Type B pancreatic cell (in vitro differentiated cells): ENCODE data around the gene CEP55. TPM values are rescaled to one million over a fixed set of nuclear protein-coding genes. Genes with fewer than 3 reads are reported as not detected.

Experiments
- DNase-seq: peaks from one replicate; pipeline ENCODE4 v3.0.0; 2021; ENCODE audit warnings: mixed read lengths; ENCODE audit not compliant: unreplicated experiment; ENCODE audit errors: extremely low spot score
- H3K27ac Mint-ChIP-seq: 2 replicates; pipeline ENCODE4 v1.8.0; 2021; ENCODE audit warnings: mild to moderate bottlenecking, mixed read lengths
- H3K27me3 Mint-ChIP-seq: 2 replicates; pipeline ENCODE4 v1.8.0; 2021; ENCODE audit warnings: mixed read lengths
- H3K36me3 Mint-ChIP-seq: 2 replicates; pipeline ENCODE4 v1.8.0; 2021; ENCODE audit warnings: mixed read lengths
- H3K4me1 Mint-ChIP-seq: one replicate; pipeline ENCODE4 v1.8.0; 2021; ENCODE audit warnings: mixed read lengths; ENCODE audit not compliant: unreplicated experiment
- H3K4me3 Mint-ChIP-seq: 2 replicates; pipeline ENCODE4 v1.8.0; 2021; ENCODE audit warnings: mild to moderate bottlenecking, mixed read lengths
- H3K9me3 Mint-ChIP-seq: 2 replicates; pipeline ENCODE4 v1.8.0; 2021; ENCODE audit warnings: mixed read lengths
- CTCF ChIP-seq: fragments of 200-600 bp; sonication (generic); conservative IDR thresholded peaks from 2 replicates; pipeline ENCODE4 v1.5.0; 2021; ENCODE audit warnings: antibody characterized with exemption, mild to moderate bottlenecking
- total RNA-seq: library from RNA; stranded (reverse); gene quantifications from 2 replicates; pipeline ENCODE4 v1.2.1, GENCODE V29; 2021; ENCODE audit warnings: low replicate concordance

The CEP55 gene
- total RNA-seq, 1 donor from 2014 or later: 14.8 TPM

DNA sequence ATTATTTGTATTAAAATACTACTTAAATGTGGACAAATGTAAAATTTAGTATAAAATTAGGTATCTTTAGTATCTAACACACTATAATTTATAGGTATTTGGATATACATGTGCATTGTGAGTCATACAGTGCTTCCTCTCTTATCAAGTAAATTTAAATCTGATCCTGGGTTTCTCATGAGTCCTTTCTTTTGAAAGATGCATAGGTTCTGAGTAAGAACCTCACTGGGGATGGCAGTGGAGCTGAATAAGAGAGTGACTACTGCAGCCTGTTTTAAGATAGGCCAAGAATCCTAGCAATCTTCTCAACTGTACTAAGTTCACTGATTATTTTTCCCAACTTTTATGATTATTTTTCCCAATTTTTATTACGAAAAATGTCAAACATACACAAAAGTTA lies 16.2 kb downstream of the CEP55 start:
- H3K9me3 Mint-ChIP-seq: no peaks in the 10 kb centered on the region
- H3K27me3 Mint-ChIP-seq: no peaks in the 10 kb centered on the region
- DNase-seq: no peak
- no peaks in the 10 kb centered on the region for H3K4me1 Mint-ChIP-seq
- H3K36me3 Mint-ChIP-seq: peaks cover 13% of the 10 kb centered on the region
- no peak overlapping the region for H3K27ac Mint-ChIP-seq
- H3K4me3 Mint-ChIP-seq: no peak overlapping the region
- no peak for TF ChIP-seq CTCF

DNA sequence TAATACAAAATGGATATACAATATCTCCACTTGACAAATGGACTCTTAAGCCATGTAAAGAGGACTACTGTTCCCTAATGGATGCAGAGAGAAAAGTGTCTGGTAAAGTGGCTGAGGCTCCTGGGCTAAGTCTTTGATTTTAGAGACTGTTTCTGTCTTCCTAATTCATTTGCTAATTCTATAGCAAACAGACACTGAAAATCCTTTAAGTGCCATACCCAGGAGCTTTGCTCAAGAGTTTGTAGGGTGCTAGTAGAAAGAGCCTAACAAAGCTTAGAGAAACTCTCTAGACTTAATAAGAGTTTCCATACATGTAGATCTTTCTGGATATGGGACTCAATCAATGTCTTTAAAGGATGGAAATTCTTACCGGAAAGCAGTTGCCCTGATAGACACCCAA lies 16.7 kb downstream of the CEP55 start:
- Mint-ChIP-seq H3K4me1 (no peaks in the 10 kb centered on the region), H3K9me3 (no peaks in the 10 kb centered on the region), H3K36me3 (peaks cover 10% of the 10 kb centered on the region)

DNA sequence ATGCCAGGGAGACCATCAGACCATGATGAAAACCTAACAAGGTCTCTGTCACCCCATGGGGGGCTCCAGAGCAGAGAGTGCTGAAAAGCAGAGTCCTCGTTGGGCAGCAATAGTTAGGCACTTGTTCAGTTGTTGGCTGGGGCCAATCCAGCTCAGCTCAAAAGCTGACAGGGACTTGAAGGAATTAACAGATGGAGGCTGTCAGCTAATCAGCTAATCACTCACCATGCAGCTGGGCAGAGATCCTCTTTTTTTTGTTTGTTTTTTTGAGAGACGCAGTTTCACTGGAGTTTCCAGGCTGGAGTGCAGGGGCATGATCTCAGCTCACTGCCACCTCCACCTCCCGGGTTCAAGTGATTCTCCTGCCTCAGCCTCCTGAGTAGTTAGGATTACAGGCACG lies 18.1 kb downstream of the CEP55 start:
- TF ChIP-seq CTCF: no peak
- DNase-seq: no peak
- Mint-ChIP-seq H3K36me3 (peaks cover 20% of the 10 kb centered on the region), H3K4me3 (no peak overlapping the region), H3K27me3 (no peaks in the 10 kb centered on the region), H3K27ac (no peak overlapping the region), H3K9me3 (no peaks in the 10 kb centered on the region), H3K4me1 (no peaks in the 10 kb centered on the region)

More for the DNA sequence above, 16.7 kb downstream of the CEP55 start:
- no peak for TF ChIP-seq CTCF
- H3K27ac Mint-ChIP-seq: no peak overlapping the region
- H3K27me3 Mint-ChIP-seq: no peaks in the 10 kb centered on the region
- DNase-seq: no peak
- H3K4me3 Mint-ChIP-seq: no peak overlapping the region

- Mint-ChIP-seq H3K36me3 (peaks cover 25% of the 10 kb centered on the region), H3K9me3 (no peaks in the 10 kb centered on the region), H3K4me3 (no peak overlapping the region), H3K4me1 (no peaks in the 10 kb centered on the region), H3K27me3 (no peaks in the 10 kb centered on the region), H3K27ac (no peak overlapping the region)
- no peak for TF ChIP-seq CTCF
- DNase-seq: no peak
These were observed 18.9 kb downstream of the CEP55 start for GRCh38 chr10:93515071-93516005.

DNA sequence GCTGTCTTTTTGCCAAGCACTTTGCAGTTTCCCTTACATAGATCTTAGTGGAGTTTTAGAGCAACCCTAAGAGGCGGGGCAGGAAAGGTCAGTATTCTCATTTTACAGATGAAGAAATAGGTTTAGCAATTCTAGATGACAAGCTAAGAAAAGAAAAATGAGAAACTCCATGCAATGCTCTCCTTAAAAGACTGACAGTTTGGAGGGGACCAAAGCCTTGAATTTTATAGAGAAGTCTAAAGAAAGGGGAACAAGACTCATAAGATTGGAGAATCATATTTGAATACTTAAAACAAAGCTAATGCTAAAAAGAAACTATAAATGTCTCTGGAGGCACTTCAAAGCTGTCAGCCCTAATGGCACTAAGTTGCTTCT lies 19.6 kb downstream of the CEP55 start:
- H3K27me3 Mint-ChIP-seq: no peaks in the 10 kb centered on the region
- no peak overlapping the region for H3K27ac Mint-ChIP-seq
- peaks cover 29% of the 10 kb centered on the region for H3K36me3 Mint-ChIP-seq
- no peak for DNase-seq
- no peak for TF ChIP-seq CTCF
- H3K9me3 Mint-ChIP-seq: no peaks in the 10 kb centered on the region
- no peak overlapping the region for H3K4me3 Mint-ChIP-seq
- H3K4me1 Mint-ChIP-seq: no peaks in the 10 kb centered on the region
